Measurements from ENCODE around the gene SPATA24. TPM values are rescaled to one million over a fixed set of nuclear protein-coding genes. Genes with fewer than 3 reads are reported as not detected.
"Not testable (repeated sequence)": the region's sequence is repeated elsewhere in the genome, so short reads cannot be mapped to it uniquely, and the experiment has no call there.

SPATA24 gene
- total RNA-seq, 6 experiments from 2014 or later = 4.0 to 6.9 (median 5.2) TPM

DNA sequence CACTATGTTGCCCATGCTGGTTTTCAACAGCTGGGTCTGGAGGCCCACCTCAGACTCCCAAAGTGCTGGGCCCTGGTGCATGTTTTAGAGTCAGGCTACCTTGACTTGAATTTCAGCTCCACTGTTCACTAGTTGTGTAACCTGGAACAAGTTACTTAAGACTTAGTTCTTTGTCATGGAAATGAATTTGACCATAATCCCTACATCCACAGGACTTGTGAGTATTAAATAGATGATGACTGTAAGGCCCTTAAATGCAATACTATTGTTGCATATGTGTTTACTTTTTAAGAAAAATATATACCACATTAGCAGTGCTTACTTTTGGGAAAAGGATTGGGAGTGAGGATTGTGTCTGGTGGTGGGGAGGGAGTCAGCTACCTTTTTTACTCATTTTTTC, 45.8 kb downstream of the SPATA24 start:
- Mint-ChIP-seq H3K36me3 (ENCODE audit: low read depth) (peaks cover 13% of the 10 kb centered on the region), H3K27ac (no peak overlapping the region), H3K4me1 (ENCODE audit: low read depth) (peaks cover 23% of the 10 kb centered on the region), H3K27me3 (ENCODE audit: insufficient read depth) (peaks cover 2% of the 10 kb centered on the region; the same call in 1 of the 2 replicates), H3K4me3 (no peak overlapping the region), H3K9me3 (peaks cover 6% of the 10 kb centered on the region; the same call in 1 of the 2 replicates)
- no peak for TF ChIP-seq CTCF (IDR thresholded peaks at IDR 0.05)
- DNase-seq = no peak

- H3K27me3 Mint-ChIP-seq (ENCODE audit: insufficient read depth); H3K9me3 Mint-ChIP-seq; H3K4me3 Mint-ChIP-seq; H3K27ac Mint-ChIP-seq; DNase-seq: not testable (repeated sequence)
- Mint-ChIP-seq H3K4me1 (ENCODE audit: low read depth) (peaks cover 23% of the 10 kb centered on the region), H3K36me3 (ENCODE audit: low read depth) (peaks cover 13% of the 10 kb centered on the region)
Observed at GRCh38 chr5:139355900-139356299, 48.0 kb downstream of the SPATA24 start.

- no peak for TF ChIP-seq CTCF (IDR thresholded peaks at IDR 0.05)
- Mint-ChIP-seq H3K27ac (no peak overlapping the region), H3K9me3 (peaks cover 6% of the 10 kb centered on the region; the same call in 1 of the 2 replicates), H3K36me3 (ENCODE audit: low read depth) (peaks cover 9% of the 10 kb centered on the region), H3K27me3 (ENCODE audit: insufficient read depth) (peaks cover 2% of the 10 kb centered on the region; the same call in 1 of the 2 replicates), H3K4me1 (ENCODE audit: low read depth) (peaks cover 12% of the 10 kb centered on the region), H3K4me3 (no peak overlapping the region)
- DNase-seq = no peak
Observed at GRCh38 chr5:139354186-139354585, 49.7 kb downstream of the SPATA24 start.

DNA sequence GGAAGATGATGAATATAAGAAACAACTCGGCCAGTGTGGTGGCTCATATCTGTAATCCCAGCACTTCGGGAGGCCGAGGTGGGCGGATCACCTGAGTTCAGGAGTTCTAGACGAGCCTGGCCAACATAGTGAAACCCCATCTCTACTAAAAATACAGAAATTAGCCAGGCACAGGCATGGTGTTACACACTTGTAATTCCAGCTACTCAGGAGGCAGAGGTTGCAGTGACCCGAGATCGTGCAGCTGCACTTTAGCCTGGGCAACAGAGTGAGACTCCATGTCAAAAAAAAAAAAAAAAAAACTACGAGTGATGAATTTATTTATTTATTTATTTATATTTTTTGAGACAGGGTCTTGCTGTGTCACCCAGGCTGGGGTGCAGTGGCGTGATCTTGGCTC, 56.0 kb downstream of the SPATA24 start:
- not testable (repeated sequence) for DNase-seq; H3K27me3 Mint-ChIP-seq (ENCODE audit: insufficient read depth); H3K27ac Mint-ChIP-seq

More for the DNA sequence above, 56.0 kb downstream of the SPATA24 start:
- H3K36me3 Mint-ChIP-seq (ENCODE audit: low read depth) = peaks cover 24% of the 10 kb centered on the region; the same call in 1 of the 2 replicates
- peaks cover 26% of the 10 kb centered on the region for H3K4me1 Mint-ChIP-seq (ENCODE audit: low read depth)
- H3K4me3 Mint-ChIP-seq, H3K9me3 Mint-ChIP-seq: not testable (repeated sequence)

Other genes with a start within 250 kb of the SPATA24 start
- 10 to 100 TPM; 64.7 to 84.7 (median 78.7) TPM for gene SIL1, start 205.7 kb downstream of the SPATA24 start, total RNA-seq (2021; fragmentation: NEBNext Ultra II Directional; extraction: Animal tissue kit (Norgen Biotek cat#: 25700))
- gene MATR3, start 110.3 kb downstream of the SPATA24 start, total RNA-seq (2021; fragmentation: NEBNext Ultra II Directional; extraction: Animal tissue kit (Norgen Biotek cat#: 25700)) = 100 to 1,000 TPM; 117 to 179 (median 140) TPM
- gene PAIP2, start 62.2 kb downstream of the SPATA24 start, total RNA-seq (2021; fragmentation: NEBNext Ultra II Directional; extraction: Animal tissue kit (Norgen Biotek cat#: 25700)) = 10 to 100 TPM; 55.1 to 64.8 (median 59.8) TPM
- gene SLC23A1, start 20.8 kb downstream of the SPATA24 start, total RNA-seq (2021; fragmentation: NEBNext Ultra II Directional; extraction: Animal tissue kit (Norgen Biotek cat#: 25700)) = not detected
- under 1 TPM in 2 of 6 experiments, not detected in 4; 0.14 to 0.20 TPM for gene MZB1, start 14.2 kb downstream of the SPATA24 start, total RNA-seq (2021; fragmentation: NEBNext Ultra II Directional; extraction: Animal tissue kit (Norgen Biotek cat#: 25700))
- 1 to 10 TPM; 2.8 to 5.3 (median 5.1) TPM for gene PROB1, start 9.0 kb downstream of the SPATA24 start, total RNA-seq (2021; fragmentation: NEBNext Ultra II Directional; extraction: Animal tissue kit (Norgen Biotek cat#: 25700))
- 10 to 100 TPM; 14.3 to 19.9 (median 18.2) TPM for gene DNAJC18, start 35.4 kb upstream of the SPATA24 start, total RNA-seq (2021; fragmentation: NEBNext Ultra II Directional; extraction: Animal tissue kit (Norgen Biotek cat#: 25700))
- under 1 TPM; 0.28 to 0.91 (median 0.83) TPM for gene ECSCR, start 58.7 kb upstream of the SPATA24 start, total RNA-seq (2021; fragmentation: NEBNext Ultra II Directional; extraction: Animal tissue kit (Norgen Biotek cat#: 25700))
- not detected for gene SMIM33, start 66.9 kb upstream of the SPATA24 start, total RNA-seq (2021; fragmentation: NEBNext Ultra II Directional; extraction: Animal tissue kit (Norgen Biotek cat#: 25700))
- gene STING1, start 78.7 kb upstream of the SPATA24 start, total RNA-seq (2021; fragmentation: NEBNext Ultra II Directional; extraction: Animal tissue kit (Norgen Biotek cat#: 25700)) = 10 to 100 TPM; 68.8 to 99.6 (median 87.9) TPM
- 100 to 1,000 TPM; 113 to 144 (median 123) TPM for gene UBE2D2, start 157.2 kb upstream of the SPATA24 start, total RNA-seq (2021; fragmentation: NEBNext Ultra II Directional; extraction: Animal tissue kit (Norgen Biotek cat#: 25700))
- gene CXXC5, start 244.3 kb upstream of the SPATA24 start, total RNA-seq (2021; fragmentation: NEBNext Ultra II Directional; extraction: Animal tissue kit (Norgen Biotek cat#: 25700)) = 10 to 100 TPM; 46.4 to 58.5 (median 49.2) TPM